SH-SY5Y (cell line): ENCODE data around the gene ARHGAP9.

Source experiments
- GATA2 ChIP-seq: IDR thresholded peaks from 2 replicates; pipeline ENCODE4 v1.6.1; 2011; ENCODE audit warnings: mild to moderate bottlenecking, low read depth, low read length
- GATA3 ChIP-seq: IDR thresholded peaks from 2 replicates; pipeline ENCODE4 v1.6.1; 2011; ENCODE audit warnings: low read depth, mild to moderate bottlenecking, low read length, moderate library complexity

ARHGAP9 gene

GRCh38 chr12:57479376-57480115, at the start of gene ARHGAP9:
Gene ARHGAP9, minus strand, starts transcription at chr12:57479866. Its CDS starts 460 bp downstream, at chr12:57479406.
- TF ChIP-seq GATA2 (no peak), GATA3 (no peak)

GRCh38 chr12:57528831-57529555, 49.3 kb upstream of the ARHGAP9 start:
- TF ChIP-seq GATA3 (no peak), GATA2 (no peak)

GRCh38 chr12:57528176-57528575, 48.5 kb upstream of the ARHGAP9 start:
- no peak for TF ChIP-seq GATA3
- no peak for TF ChIP-seq GATA2

- TF ChIP-seq GATA3: no peak
- no peak for TF ChIP-seq GATA2
Observed at GRCh38 chr12:57527184-57527583, 47.5 kb upstream of the ARHGAP9 start.

- TF ChIP-seq GATA3 (no peak), GATA2 (no peak)
Observed at GRCh38 chr12:57526477-57527126, 46.9 kb upstream of the ARHGAP9 start.

- TF ChIP-seq GATA2 (no peak), GATA3 (no peak)
Observed at GRCh38 chr12:57525615-57526383, 46.1 kb upstream of the ARHGAP9 start.

GRCh38 chr12:57524814-57525614, 45.3 kb upstream of the ARHGAP9 start:
- TF ChIP-seq GATA2: no peak
- TF ChIP-seq GATA3: no peak

- no peak for TF ChIP-seq GATA3
- no peak for TF ChIP-seq GATA2
Observed at GRCh38 chr12:57523706-57524614, 44.3 kb upstream of the ARHGAP9 start.

- TF ChIP-seq GATA3 (no peak), GATA2 (no peak)
Observed at GRCh38 chr12:57522887-57523705, 43.4 kb upstream of the ARHGAP9 start.

- TF ChIP-seq GATA3 (no peak), GATA2 (no peak)
Observed at GRCh38 chr12:57522011-57522886, 42.6 kb upstream of the ARHGAP9 start, which contains the start of gene MBD6. Gene MBD6, plus strand, starts transcription at chr12:57522824. Its CDS starts 1,480 bp downstream, at chr12:57524304.

GRCh38 chr12:57521525-57522010, 41.9 kb upstream of the ARHGAP9 start:
- TF ChIP-seq GATA2: no peak
- TF ChIP-seq GATA3: no peak
